Esophagus squamous epithelium (tissue), 4 donors: ENCODE data around the gene SKAP1.

ENCODE experiments used
- POLR2A ChIP-seq, 4 donors: fragments of 450-650 bp; IDR thresholded peaks; one replicate each; pipeline ENCODE4 v1.6.1; 2017; ENCODE audit warnings: antibody characterized with exemption in 4 of 4, mild to moderate bottlenecking in 4 of 4, moderate library complexity in 3 of 4
- TF ChIP-seq, protein P1 (sequence below), 6 experiments: fragments of 450-650 bp in 4 of 6; fragments of 200-600 bp in 2 of 6; sonication (generic) in 2 of 6; IDR thresholded peaks; one replicate each; pipeline ENCODE4 v1.5.1; 2016 to 2019; ENCODE audit warnings: antibody characterized with exemption in 6 of 6, mild to moderate bottlenecking in 4 of 6, moderate library complexity in 4 of 6

DNA sequence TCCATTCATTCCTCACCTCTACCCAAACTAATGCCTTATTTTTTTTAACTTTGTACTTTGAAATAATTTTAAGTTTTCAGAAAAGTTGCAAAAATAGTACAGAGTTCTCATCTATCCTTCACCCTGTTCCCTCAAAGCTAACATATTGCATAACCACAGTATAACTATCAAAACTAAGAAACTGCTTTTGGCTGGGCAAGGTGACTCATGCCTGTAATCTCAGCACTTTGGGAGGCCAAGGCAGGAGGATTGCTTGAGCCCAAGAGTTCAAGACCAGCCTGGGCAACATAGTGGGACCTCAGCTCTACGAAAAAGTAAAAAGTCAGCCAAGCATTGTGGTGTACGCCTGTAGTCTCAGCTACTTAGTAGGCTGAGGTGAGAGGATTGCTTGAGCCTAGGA lies 147.7 kb downstream of the SKAP1 start:
- TF ChIP-seq, protein P1, sequence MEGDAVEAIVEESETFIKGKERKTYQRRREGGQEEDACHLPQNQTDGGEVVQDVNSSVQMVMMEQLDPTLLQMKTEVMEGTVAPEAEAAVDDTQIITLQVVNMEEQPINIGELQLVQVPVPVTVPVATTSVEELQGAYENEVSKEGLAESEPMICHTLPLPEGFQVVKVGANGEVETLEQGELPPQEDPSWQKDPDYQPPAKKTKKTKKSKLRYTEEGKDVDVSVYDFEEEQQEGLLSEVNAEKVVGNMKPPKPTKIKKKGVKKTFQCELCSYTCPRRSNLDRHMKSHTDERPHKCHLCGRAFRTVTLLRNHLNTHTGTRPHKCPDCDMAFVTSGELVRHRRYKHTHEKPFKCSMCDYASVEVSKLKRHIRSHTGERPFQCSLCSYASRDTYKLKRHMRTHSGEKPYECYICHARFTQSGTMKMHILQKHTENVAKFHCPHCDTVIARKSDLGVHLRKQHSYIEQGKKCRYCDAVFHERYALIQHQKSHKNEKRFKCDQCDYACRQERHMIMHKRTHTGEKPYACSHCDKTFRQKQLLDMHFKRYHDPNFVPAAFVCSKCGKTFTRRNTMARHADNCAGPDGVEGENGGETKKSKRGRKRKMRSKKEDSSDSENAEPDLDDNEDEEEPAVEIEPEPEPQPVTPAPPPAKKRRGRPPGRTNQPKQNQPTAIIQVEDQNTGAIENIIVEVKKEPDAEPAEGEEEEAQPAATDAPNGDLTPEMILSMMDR (IDR thresholded peaks at IDR 0.05) = no peak
- TF ChIP-seq POLR2A (IDR thresholded peaks at IDR 0.05) = no peak
